ENCODE measurements around the gene TASP1.
"Not testable (repeated sequence)": the region's sequence is repeated elsewhere in the genome, so short reads cannot be mapped to it uniquely, and the experiment has no call there.

The TASP1 gene

DNA sequence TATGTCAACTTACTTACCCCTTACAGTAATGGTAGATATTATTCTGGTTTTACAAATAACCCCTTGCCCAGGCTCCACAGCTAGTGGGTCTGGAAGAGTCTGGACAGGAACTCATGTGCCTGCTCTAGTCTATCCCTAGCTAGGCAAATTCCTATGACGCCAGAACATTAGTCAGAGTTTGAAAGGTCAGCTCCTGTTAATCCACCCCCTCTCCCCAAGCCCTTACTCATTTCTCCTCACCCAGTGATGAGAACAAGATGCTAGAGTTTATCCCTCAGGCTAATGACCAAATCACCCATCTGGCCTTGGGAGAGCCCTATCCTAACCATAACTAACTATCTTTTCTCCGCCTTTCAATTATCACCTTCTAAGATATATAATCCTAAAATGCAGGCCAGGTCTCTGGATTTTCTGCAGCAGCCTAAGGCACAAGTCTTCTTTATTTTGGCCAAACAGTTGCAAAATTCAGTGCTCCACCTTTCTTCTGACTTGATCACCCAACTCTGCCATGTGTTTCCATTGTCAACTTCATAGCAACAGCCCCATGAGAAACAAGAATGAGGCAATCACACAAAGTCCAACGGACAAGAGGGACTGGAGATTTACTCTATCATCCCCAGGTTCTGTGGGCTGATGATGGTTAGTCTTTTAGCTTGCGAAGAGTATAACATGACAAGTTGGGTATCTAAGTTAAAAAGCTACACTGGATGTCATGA, 113.3 kb downstream of the TASP1 start:
- peak; percentile 61 for DNase-seq
- in situ Hi-C loops (cut with HindIII; ENCODE audit: low pct_ligation_motif_present, low pct_unique_long_range_greater_than_20kb, low sequenced_read_pairs) = no loop called here

DNA sequence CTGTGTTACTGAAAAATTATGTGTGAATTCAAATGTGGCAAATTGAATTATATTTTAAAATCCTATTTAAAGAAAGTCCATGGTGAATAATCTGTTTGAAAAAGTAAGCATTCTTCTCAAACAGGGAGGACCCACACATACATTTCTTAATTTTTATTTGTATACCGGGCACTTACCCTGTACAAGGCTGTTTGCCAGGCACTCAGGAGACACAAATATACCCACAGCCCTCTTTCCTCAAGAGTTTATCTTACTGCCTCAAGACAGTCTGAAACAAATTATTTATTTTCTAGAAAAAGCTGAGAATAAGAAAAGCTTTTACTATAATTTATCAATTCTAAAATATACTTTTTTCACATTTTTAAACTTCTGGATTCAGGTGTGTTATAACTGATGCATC, 114.4 kb downstream of the TASP1 start:
- in situ Hi-C loops (cut with HindIII; ENCODE audit: low pct_ligation_motif_present, low pct_unique_long_range_greater_than_20kb, low sequenced_read_pairs) = no loop called here

GRCh38 chr20:13517831-13518230, 120.9 kb downstream of the TASP1 start:
- no peak for DNase-seq
- in situ Hi-C loops (cut with HindIII; ENCODE audit: low pct_ligation_motif_present, low pct_unique_long_range_greater_than_20kb, low sequenced_read_pairs) = no loop called here

More for the DNA sequence above, 114.4 kb downstream of the TASP1 start:
- no peak for DNase-seq

GRCh38 chr20:13515796-13516558, 122.8 kb downstream of the TASP1 start:
- in situ Hi-C loops (cut with HindIII; ENCODE audit: low pct_ligation_motif_present, low pct_unique_long_range_greater_than_20kb, low sequenced_read_pairs) = no loop called here
- no peak for DNase-seq

DNA sequence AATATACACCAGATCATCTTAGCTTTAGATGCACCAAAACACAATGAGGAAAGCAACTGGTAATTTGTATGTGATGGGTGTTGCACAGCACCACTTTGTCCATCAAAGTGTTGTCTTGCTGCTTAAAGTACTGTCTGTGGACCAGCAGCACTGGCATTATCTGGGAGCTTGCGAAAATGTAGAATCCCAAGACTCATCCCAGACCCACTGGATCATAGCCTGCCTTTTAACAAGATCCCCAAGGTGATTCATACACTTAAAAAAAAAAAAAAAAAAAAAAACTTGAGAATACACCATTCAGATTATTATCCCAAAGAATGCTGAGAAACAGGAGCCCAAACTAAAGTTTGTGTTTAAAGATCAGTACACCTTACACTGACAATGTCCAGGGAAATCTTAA, 123.4 kb downstream of the TASP1 start:
- in situ Hi-C loops (cut with HindIII; ENCODE audit: low pct_ligation_motif_present, low pct_unique_long_range_greater_than_20kb, low sequenced_read_pairs) = no loop called here

GRCh38 chr20:13510837-13511488, 127.8 kb downstream of the TASP1 start:
- in situ Hi-C loops (cut with HindIII; ENCODE audit: low pct_ligation_motif_present, low pct_unique_long_range_greater_than_20kb, low sequenced_read_pairs) = no loop called here

More for the DNA sequence above, 123.4 kb downstream of the TASP1 start:
- no peak for DNase-seq

GRCh38 chr20:13507646-13508045, 131.1 kb downstream of the TASP1 start:
- in situ Hi-C loops (cut with HindIII; ENCODE audit: low pct_ligation_motif_present, low pct_unique_long_range_greater_than_20kb, low sequenced_read_pairs) = no loop called here
- no peak for DNase-seq

More at GRCh38 chr20:13510837-13511488, 127.8 kb downstream of the TASP1 start:
- DNase-seq = no peak

- DNase-seq = peak; percentile 4
- in situ Hi-C loops (cut with HindIII; ENCODE audit: low pct_ligation_motif_present, low pct_unique_long_range_greater_than_20kb, low sequenced_read_pairs) = no loop called here
These were observed 137.2 kb downstream of the TASP1 start for GRCh38 chr20:13501500-13501899.

GRCh38 chr20:13494019-13494418, 144.7 kb downstream of the TASP1 start:
- DNase-seq = no peak
- in situ Hi-C loops (cut with HindIII; ENCODE audit: low pct_ligation_motif_present, low pct_unique_long_range_greater_than_20kb, low sequenced_read_pairs) = no loop called here

DNA sequence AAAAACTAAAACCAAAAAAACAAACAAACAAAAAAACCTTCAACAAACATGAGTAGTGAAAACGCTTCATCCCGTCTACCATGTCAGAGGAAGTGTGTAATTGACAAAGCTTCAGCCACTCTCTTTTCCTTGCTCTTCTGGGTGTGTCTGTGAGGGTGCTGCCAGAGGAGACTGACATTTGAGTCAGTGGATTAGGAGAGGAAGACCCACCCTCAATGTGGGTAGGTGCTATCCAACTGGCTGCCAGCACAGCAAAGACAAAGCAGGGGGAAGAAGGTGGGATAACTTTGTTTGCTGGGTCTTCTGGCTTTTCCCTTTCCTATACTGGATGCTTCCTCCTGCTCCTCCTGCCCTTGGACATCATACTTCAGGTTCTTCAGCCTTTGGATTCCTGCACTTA, 145.6 kb downstream of the TASP1 start:
- in situ Hi-C loops (cut with HindIII; ENCODE audit: low pct_ligation_motif_present, low pct_unique_long_range_greater_than_20kb, low sequenced_read_pairs) = no loop called here
- no peak for DNase-seq

DNA sequence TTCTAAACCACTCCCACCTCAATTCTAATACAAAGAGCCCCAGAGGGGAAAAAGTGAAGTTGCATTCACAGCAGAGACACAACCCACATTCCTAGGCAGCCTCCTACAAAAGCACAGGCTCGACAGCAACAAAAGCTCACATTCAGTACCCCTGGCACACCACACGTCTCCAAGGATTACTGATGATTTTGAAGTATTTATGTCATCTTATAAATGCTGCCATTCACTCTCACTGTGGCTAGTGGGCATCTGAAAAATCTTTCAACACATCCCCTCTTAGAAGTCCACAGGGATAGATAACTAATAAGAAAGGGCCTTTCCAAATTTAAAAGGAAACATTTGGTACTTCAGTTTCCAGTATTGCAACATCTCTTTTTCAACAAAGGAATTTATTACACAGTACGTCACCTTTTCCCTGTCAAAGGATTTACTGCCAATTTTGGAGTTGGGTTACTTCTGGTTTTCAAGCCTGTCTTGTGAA, 146.7 kb downstream of the TASP1 start:
- DNase-seq = no peak
- in situ Hi-C loops (cut with HindIII; ENCODE audit: low pct_ligation_motif_present, low pct_unique_long_range_greater_than_20kb, low sequenced_read_pairs) = no loop called here

- in situ Hi-C loops (cut with HindIII; ENCODE audit: low pct_ligation_motif_present, low pct_unique_long_range_greater_than_20kb, low sequenced_read_pairs) = no loop called here
- DNase-seq = no peak
These were observed 151.5 kb downstream of the TASP1 start for GRCh38 chr20:13487202-13487601.

- DNase-seq = no peak
- in situ Hi-C loops (cut with HindIII; ENCODE audit: low pct_ligation_motif_present, low pct_unique_long_range_greater_than_20kb, low sequenced_read_pairs) = no loop called here
These were observed 152.0 kb downstream of the TASP1 start for GRCh38 chr20:13486694-13487093.

GRCh38 chr20:13485576-13485975, 153.2 kb downstream of the TASP1 start:
- in situ Hi-C loops (cut with HindIII; ENCODE audit: low pct_ligation_motif_present, low pct_unique_long_range_greater_than_20kb, low sequenced_read_pairs) = no loop called here
- DNase-seq = no peak

DNA sequence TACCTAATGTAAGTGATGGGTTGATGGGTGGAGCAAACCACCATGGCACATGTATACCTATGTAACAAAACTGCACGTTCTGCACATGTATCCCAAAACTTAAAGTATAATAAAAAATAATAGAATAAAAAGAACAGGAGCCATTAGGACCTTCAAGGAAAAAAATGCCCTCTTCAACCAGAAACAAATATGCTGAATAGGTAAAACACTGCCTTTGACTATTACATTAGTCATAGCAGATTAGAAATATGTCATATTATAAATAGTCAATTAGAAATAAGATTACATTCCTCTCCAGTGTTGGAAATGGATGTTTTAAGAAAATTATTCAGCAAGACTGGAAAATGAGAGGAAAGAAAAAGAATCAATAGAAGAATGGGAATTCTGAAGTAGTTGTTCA, 153.7 kb downstream of the TASP1 start:
- in situ Hi-C loops (cut with HindIII; ENCODE audit: low pct_ligation_motif_present, low pct_unique_long_range_greater_than_20kb, low sequenced_read_pairs); DNase-seq: not testable (repeated sequence)

- in situ Hi-C loops (cut with HindIII; ENCODE audit: low pct_ligation_motif_present, low pct_unique_long_range_greater_than_20kb, low sequenced_read_pairs); DNase-seq: not testable (repeated sequence)
These were observed 155.3 kb downstream of the TASP1 start for GRCh38 chr20:13483472-13483871.

- no peak for DNase-seq
- in situ Hi-C loops (cut with HindIII; ENCODE audit: low pct_ligation_motif_present, low pct_unique_long_range_greater_than_20kb, low sequenced_read_pairs) = no loop called here
These were observed 160.4 kb downstream of the TASP1 start for GRCh38 chr20:13478366-13478765.

DNA sequence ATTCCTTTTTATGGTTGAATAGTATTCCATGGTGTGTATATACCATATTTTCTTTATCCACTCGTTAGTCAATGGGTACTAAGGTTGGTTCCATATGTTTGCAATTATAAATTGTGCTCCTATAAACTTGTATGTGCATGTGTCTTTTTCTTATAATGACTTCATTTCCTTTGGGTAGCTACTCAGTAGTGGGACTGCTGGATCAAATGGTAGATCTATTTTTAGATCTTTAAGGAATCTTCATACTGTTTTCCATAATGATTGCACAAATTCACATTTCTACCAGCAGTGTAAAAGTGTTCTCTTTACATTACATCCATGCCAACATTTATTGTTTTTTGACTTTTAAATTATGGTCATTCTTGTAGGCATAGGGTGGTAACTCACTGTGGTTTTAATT, 164.3 kb downstream of the TASP1 start:
- in situ Hi-C loops (cut with HindIII; ENCODE audit: low pct_ligation_motif_present, low pct_unique_long_range_greater_than_20kb, low sequenced_read_pairs) = no loop called here
- DNase-seq = no peak

GRCh38 chr20:13469262-13469661, 169.5 kb downstream of the TASP1 start:
- in situ Hi-C loops (cut with HindIII; ENCODE audit: low pct_ligation_motif_present, low pct_unique_long_range_greater_than_20kb, low sequenced_read_pairs) = no loop called here
- peak; percentile 4 for DNase-seq

Measured in ACHN (cell line).